ENCODE data around the gene AKAP6.

DNA sequence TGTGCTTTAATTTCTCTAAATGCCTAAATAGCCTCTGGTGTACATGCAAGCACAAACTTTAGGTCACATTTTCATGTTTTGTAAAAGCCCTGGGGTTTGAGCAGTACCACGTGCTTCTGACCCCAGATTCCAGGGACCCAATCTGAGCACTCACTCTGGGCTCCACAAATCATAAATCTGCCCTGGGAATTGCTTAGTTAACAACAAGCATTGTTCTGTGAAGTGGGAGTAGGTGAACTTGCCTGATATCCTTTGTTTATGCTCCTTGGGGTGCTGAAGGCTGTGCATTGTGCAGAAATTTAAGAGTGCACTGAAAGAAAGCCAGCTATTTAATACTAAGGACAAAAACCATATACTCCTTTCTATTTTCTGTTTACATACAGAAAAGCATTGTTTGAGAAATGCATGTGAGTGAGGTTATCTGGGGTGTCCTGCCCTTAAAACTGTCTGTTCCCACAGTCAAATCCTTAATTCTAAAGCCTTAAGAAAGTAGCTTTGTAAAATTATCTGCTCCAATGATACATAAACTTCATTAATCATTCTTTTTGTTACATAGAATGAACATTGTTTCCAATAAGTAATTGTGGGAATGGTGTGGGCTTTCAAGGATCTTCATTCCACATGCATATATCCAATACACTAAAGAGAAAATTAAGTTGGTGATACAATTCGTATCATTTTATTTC is 351.0 kb downstream of the AKAP6 start:
- TF ChIP-seq, protein P1, sequence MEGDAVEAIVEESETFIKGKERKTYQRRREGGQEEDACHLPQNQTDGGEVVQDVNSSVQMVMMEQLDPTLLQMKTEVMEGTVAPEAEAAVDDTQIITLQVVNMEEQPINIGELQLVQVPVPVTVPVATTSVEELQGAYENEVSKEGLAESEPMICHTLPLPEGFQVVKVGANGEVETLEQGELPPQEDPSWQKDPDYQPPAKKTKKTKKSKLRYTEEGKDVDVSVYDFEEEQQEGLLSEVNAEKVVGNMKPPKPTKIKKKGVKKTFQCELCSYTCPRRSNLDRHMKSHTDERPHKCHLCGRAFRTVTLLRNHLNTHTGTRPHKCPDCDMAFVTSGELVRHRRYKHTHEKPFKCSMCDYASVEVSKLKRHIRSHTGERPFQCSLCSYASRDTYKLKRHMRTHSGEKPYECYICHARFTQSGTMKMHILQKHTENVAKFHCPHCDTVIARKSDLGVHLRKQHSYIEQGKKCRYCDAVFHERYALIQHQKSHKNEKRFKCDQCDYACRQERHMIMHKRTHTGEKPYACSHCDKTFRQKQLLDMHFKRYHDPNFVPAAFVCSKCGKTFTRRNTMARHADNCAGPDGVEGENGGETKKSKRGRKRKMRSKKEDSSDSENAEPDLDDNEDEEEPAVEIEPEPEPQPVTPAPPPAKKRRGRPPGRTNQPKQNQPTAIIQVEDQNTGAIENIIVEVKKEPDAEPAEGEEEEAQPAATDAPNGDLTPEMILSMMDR (IDR thresholded peaks at IDR 0.05; ENCODE audit: insufficient read depth, low read depth, low read length), result no peak
- no peak for TF ChIP-seq EZH2 (IDR thresholded peaks at IDR 0.05; ENCODE audit: insufficient read depth, low read length)
